ENCODE results near the gene EFCAB13. TPM values are rescaled to one million over a fixed set of nuclear protein-coding genes. Genes with fewer than 3 reads are reported as not detected.
"Not testable (repeated sequence)": the region's sequence is repeated elsewhere in the genome, so short reads cannot be mapped to it uniquely, and the experiment has no call there.

EFCAB13 gene
- total RNA-seq, 2 donors from 2014 or later, result 8.1 to 16.7 TPM

- no peaks in the 10 kb centered on the region for H3K4me1 ChIP-seq (ENCODE audit: control insufficient read depth in 1 of 2, low read depth in 2 of 2)
- H3K9me3 ChIP-seq, result no peaks in the 10 kb centered on the region
- H3K27ac ChIP-seq, result no peak overlapping the region
- DNase-seq (ENCODE audit: low spot score) (no peak), ATAC-seq (ENCODE audit: insufficient number of reproducible peaks, low FRiP score, low read depth) (no peak)
- H3K4me3 ChIP-seq, result no peak overlapping the region
- H3K27me3 ChIP-seq (replicated peaks; ENCODE audit: insufficient read depth), result no peaks in the 10 kb centered on the region
- TF ChIP-seq CTCF (IDR thresholded peaks at IDR 0.05), result no peak
- no peaks in the 10 kb centered on the region for H3K36me3 ChIP-seq
These were observed 65.1 kb downstream of the EFCAB13 start for GRCh38 chr17:47388825-47389224.

- not testable (repeated sequence) for H3K36me3 ChIP-seq; DNase-seq (ENCODE audit: low spot score); H3K4me1 ChIP-seq (ENCODE audit: control insufficient read depth in 1 of 2, low read depth in 2 of 2); H3K27me3 ChIP-seq (replicated peaks; ENCODE audit: insufficient read depth); ATAC-seq (ENCODE audit: insufficient number of reproducible peaks, low FRiP score, low read depth); H3K27ac ChIP-seq; H3K9me3 ChIP-seq; H3K4me3 ChIP-seq
These were observed 73.9 kb downstream of the EFCAB13 start for GRCh38 chr17:47397532-47398128.

GRCh38 chr17:47400333-47400732 lies 76.6 kb downstream of the EFCAB13 start:
- ATAC-seq (ENCODE audit: insufficient number of reproducible peaks, low FRiP score, low read depth), result no peak
- no peaks in the 10 kb centered on the region for H3K9me3 ChIP-seq

GRCh38 chr17:47401100-47401499 lies 77.3 kb downstream of the EFCAB13 start:
- ATAC-seq (ENCODE audit: insufficient number of reproducible peaks, low FRiP score, low read depth) (no peak), DNase-seq (ENCODE audit: low spot score) (no peak)
- Histone ChIP-seq H3K4me1 (ENCODE audit: control insufficient read depth in 1 of 2, low read depth in 2 of 2) (no peaks in the 10 kb centered on the region), H3K36me3 (no peaks in the 10 kb centered on the region), H3K4me3 (no peak overlapping the region), H3K27me3 (replicated peaks; ENCODE audit: insufficient read depth) (no peaks in the 10 kb centered on the region), H3K27ac (no peak overlapping the region), H3K9me3 (no peaks in the 10 kb centered on the region)
- TF ChIP-seq CTCF (IDR thresholded peaks at IDR 0.05), result no peak

More at GRCh38 chr17:47400333-47400732, 76.6 kb downstream of the EFCAB13 start:
- no peaks in the 10 kb centered on the region for H3K4me1 ChIP-seq (ENCODE audit: control insufficient read depth in 1 of 2, low read depth in 2 of 2)
- H3K27me3 ChIP-seq (replicated peaks; ENCODE audit: insufficient read depth), result no peaks in the 10 kb centered on the region
- DNase-seq (ENCODE audit: low spot score), result no peak
- no peak overlapping the region for H3K27ac ChIP-seq
- TF ChIP-seq CTCF (IDR thresholded peaks at IDR 0.05), result no peak
- H3K4me3 ChIP-seq, result no peak overlapping the region
- H3K36me3 ChIP-seq, result no peaks in the 10 kb centered on the region

- H3K27ac ChIP-seq, result no peak overlapping the region
- ATAC-seq (ENCODE audit: insufficient number of reproducible peaks, low FRiP score, low read depth), result no peak
- TF ChIP-seq CTCF (IDR thresholded peaks at IDR 0.05), result no peak
These were observed 80.3 kb downstream of the EFCAB13 start for GRCh38 chr17:47404006-47404405.

GRCh38 chr17:47404875-47405274 lies 81.1 kb downstream of the EFCAB13 start:
- no peaks in the 10 kb centered on the region for H3K9me3 ChIP-seq
- DNase-seq (ENCODE audit: low spot score), result no peak
- no peak overlapping the region for H3K4me3 ChIP-seq
- no peak overlapping the region for H3K27ac ChIP-seq
- H3K27me3 ChIP-seq (replicated peaks; ENCODE audit: insufficient read depth), result no peaks in the 10 kb centered on the region
- H3K36me3 ChIP-seq, result no peaks in the 10 kb centered on the region
- no peak for TF ChIP-seq CTCF (IDR thresholded peaks at IDR 0.05)
- H3K4me1 ChIP-seq (ENCODE audit: control insufficient read depth in 1 of 2, low read depth in 2 of 2), result no peaks in the 10 kb centered on the region
- ATAC-seq (ENCODE audit: insufficient number of reproducible peaks, low FRiP score, low read depth), result no peak

More at GRCh38 chr17:47404006-47404405, 80.3 kb downstream of the EFCAB13 start:
- H3K4me3 ChIP-seq, result no peak overlapping the region
- no peaks in the 10 kb centered on the region for H3K36me3 ChIP-seq
- H3K27me3 ChIP-seq (replicated peaks; ENCODE audit: insufficient read depth), result no peaks in the 10 kb centered on the region
- no peaks in the 10 kb centered on the region for H3K9me3 ChIP-seq
- DNase-seq (ENCODE audit: low spot score), result no peak
- H3K4me1 ChIP-seq (ENCODE audit: control insufficient read depth in 1 of 2, low read depth in 2 of 2), result no peaks in the 10 kb centered on the region
